ENCODE measurements around the gene GPR87.
A peak's percentile ranks its signal among the peaks of the same experiment; 100 is the strongest.

Gene GPR87

GRCh38 chr3:151281671-151282324 is 34.8 kb downstream of the GPR87 start:
- Histone ChIP-seq H3K27me3 (ENCODE audit: control insufficient read depth, insufficient read depth, low read length) (no peaks in the 10 kb centered on the region), H3K4me3 (ENCODE audit: low read length) (no peak overlapping the region), H3K36me3 (ENCODE audit: control insufficient read depth, low read depth, low read length) (no peaks in the 10 kb centered on the region), H3K27ac (ENCODE audit: low read length) (no peak overlapping the region), H3K4me1 (ENCODE audit: control insufficient read depth, low read depth, low read length) (peaks cover 4% of the 10 kb centered on the region), H3K9me3 (ENCODE audit: control insufficient read depth, low read depth, low read length) (no peaks in the 10 kb centered on the region), H3K9ac (ENCODE audit: low read length) (no peak overlapping the region)

DNA sequence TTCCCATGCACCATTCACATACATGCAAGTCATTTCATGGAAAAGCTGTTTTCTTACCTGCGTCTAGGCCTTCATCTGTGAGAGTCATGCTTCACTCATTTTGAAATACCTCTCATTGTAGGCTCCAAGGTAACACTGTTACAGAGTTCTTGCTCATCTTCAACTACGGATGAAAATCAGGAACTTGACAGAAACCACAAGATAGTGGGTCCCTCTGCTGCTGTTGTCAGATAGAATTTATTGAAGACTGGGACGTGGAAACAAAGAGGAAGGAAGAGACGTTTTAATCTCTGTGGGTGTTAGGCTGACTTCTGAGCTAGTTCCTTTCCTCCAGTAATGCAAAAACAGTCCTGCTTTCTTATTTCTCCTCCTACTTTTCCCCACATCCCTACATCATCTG is 38.4 kb downstream of the GPR87 start, which contains the start of gene P2RY14:
Gene P2RY14 (minus strand): TSS at position 313 of the 400 bp plus-strand sequence. CDS start 64,226 bp downstream, outside the sequence.
- H3K4me1 ChIP-seq (ENCODE audit: control insufficient read depth, low read depth, low read length): no peaks in the 10 kb centered on the region
- H3K27ac ChIP-seq (ENCODE audit: low read length): no peak within 1 kb of the TSS
- no peaks in the 10 kb centered on the region for H3K9me3 ChIP-seq (ENCODE audit: control insufficient read depth, low read depth, low read length)
- no peaks in the 10 kb centered on the region for H3K27me3 ChIP-seq (ENCODE audit: control insufficient read depth, insufficient read depth, low read length)
- H3K36me3 ChIP-seq (ENCODE audit: control insufficient read depth, low read depth, low read length): no peaks in the 10 kb centered on the region
- H3K4me3 ChIP-seq (ENCODE audit: low read length): no peak within 1 kb of the TSS
- no peak within 1 kb of the TSS for H3K9ac ChIP-seq (ENCODE audit: low read length)

GRCh38 chr3:151276687-151277042 is 40.0 kb downstream of the GPR87 start:
- H3K4me3 ChIP-seq (ENCODE audit: low read length): no peak overlapping the region
- H3K36me3 ChIP-seq (ENCODE audit: control insufficient read depth, low read depth, low read length): no peaks in the 10 kb centered on the region
- no peak overlapping the region for H3K9ac ChIP-seq (ENCODE audit: low read length)
- H3K27ac ChIP-seq (ENCODE audit: low read length): no peak overlapping the region
- no peaks in the 10 kb centered on the region for H3K9me3 ChIP-seq (ENCODE audit: control insufficient read depth, low read depth, low read length)
- H3K27me3 ChIP-seq (ENCODE audit: control insufficient read depth, insufficient read depth, low read length): no peaks in the 10 kb centered on the region
- no peaks in the 10 kb centered on the region for H3K4me1 ChIP-seq (ENCODE audit: control insufficient read depth, low read depth, low read length)

DNA sequence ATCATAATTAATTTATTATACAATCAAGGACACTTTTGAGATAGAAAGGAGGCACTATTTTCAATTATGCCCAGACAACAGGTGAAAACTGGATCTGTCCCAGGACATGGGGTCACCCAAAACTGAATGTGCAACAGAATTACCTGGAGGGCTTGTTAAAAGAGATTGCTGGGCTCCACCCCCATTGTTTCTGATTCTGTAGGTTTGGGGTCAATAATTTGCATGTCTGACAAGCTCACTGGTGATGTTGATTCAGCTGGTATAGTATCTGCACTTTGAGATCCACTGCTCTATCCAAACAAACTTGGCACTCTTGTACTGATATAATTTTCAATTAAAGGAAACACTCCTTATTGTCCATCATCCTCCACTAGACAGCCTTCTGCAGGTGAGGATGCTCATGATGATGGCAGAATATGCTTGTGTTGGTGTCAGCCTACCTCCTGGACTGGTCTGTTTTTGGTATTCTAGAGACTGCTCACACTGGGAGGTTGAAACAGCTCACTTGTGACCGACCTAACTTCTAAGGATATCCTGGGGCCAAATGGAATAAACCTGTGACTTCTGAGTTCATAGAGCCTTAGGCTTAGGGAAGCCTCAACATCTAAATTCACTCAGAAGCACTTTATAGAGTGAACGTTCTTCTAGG is 40.5 kb downstream of the GPR87 start:
- H3K27ac ChIP-seq (ENCODE audit: low read length): no peak overlapping the region
- H3K9me3 ChIP-seq (ENCODE audit: control insufficient read depth, low read depth, low read length): no peaks in the 10 kb centered on the region
- H3K27me3 ChIP-seq (ENCODE audit: control insufficient read depth, insufficient read depth, low read length): no peaks in the 10 kb centered on the region
- no peaks in the 10 kb centered on the region for H3K4me1 ChIP-seq (ENCODE audit: control insufficient read depth, low read depth, low read length)
- no peaks in the 10 kb centered on the region for H3K36me3 ChIP-seq (ENCODE audit: control insufficient read depth, low read depth, low read length)
- no peak overlapping the region for H3K9ac ChIP-seq (ENCODE audit: low read length)
- no peak overlapping the region for H3K4me3 ChIP-seq (ENCODE audit: low read length)

- Histone ChIP-seq H3K4me3 (ENCODE audit: low read length) (no peak overlapping the region), H3K27me3 (ENCODE audit: control insufficient read depth, insufficient read depth, low read length) (no peaks in the 10 kb centered on the region), H3K27ac (ENCODE audit: low read length) (no peak overlapping the region), H3K4me1 (ENCODE audit: control insufficient read depth, low read depth, low read length) (no peaks in the 10 kb centered on the region), H3K36me3 (ENCODE audit: control insufficient read depth, low read depth, low read length) (no peaks in the 10 kb centered on the region), H3K9me3 (ENCODE audit: control insufficient read depth, low read depth, low read length) (no peaks in the 10 kb centered on the region), H3K9ac (ENCODE audit: low read length) (no peak overlapping the region)
These were observed 41.5 kb downstream of the GPR87 start for GRCh38 chr3:151275091-151275490.

DNA sequence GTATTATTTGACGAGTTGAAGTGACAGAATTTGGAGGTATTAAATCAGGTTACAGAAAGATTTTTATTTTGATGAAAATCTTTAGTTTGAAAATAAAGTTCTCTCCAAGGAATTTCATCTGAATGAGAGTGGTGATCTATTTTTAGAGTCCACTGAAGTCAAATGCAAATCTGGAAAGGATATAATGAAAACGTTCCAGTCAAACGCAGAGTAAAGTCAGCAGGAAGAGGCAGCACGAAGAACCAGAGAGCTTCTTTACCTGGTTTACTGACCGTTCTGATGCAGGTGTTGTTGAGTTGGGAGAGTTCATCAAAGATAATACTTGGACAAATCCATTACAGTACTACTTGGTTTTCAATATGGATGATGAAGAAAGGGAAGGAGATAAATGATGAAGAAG is 47.0 kb downstream of the GPR87 start:
- Histone ChIP-seq H3K9ac (ENCODE audit: low read length) (no peak overlapping the region), H3K4me3 (ENCODE audit: low read length) (no peak overlapping the region), H3K36me3 (ENCODE audit: control insufficient read depth, low read depth, low read length) (no peaks in the 10 kb centered on the region)

GRCh38 chr3:151268267-151269235 is 48.1 kb downstream of the GPR87 start:
- no peak overlapping the region for H3K9ac ChIP-seq (ENCODE audit: low read length)
- peak overlapping the region; percentile 6 for H3K27ac ChIP-seq (ENCODE audit: low read length)
- H3K9me3 ChIP-seq (ENCODE audit: control insufficient read depth, low read depth, low read length): no peaks in the 10 kb centered on the region
- no peaks in the 10 kb centered on the region for H3K36me3 ChIP-seq (ENCODE audit: control insufficient read depth, low read depth, low read length)
- peaks cover 13% of the 10 kb centered on the region for H3K4me1 ChIP-seq (ENCODE audit: control insufficient read depth, low read depth, low read length)
- H3K4me3 ChIP-seq (ENCODE audit: low read length): no peak overlapping the region
- no peaks in the 10 kb centered on the region for H3K27me3 ChIP-seq (ENCODE audit: control insufficient read depth, insufficient read depth, low read length)

More for the DNA sequence above, 47.0 kb downstream of the GPR87 start:
- no peaks in the 10 kb centered on the region for H3K27me3 ChIP-seq (ENCODE audit: control insufficient read depth, insufficient read depth, low read length)
- H3K9me3 ChIP-seq (ENCODE audit: control insufficient read depth, low read depth, low read length): no peaks in the 10 kb centered on the region
- peaks cover 13% of the 10 kb centered on the region for H3K4me1 ChIP-seq (ENCODE audit: control insufficient read depth, low read depth, low read length)
- no peak overlapping the region for H3K27ac ChIP-seq (ENCODE audit: low read length)

DNA sequence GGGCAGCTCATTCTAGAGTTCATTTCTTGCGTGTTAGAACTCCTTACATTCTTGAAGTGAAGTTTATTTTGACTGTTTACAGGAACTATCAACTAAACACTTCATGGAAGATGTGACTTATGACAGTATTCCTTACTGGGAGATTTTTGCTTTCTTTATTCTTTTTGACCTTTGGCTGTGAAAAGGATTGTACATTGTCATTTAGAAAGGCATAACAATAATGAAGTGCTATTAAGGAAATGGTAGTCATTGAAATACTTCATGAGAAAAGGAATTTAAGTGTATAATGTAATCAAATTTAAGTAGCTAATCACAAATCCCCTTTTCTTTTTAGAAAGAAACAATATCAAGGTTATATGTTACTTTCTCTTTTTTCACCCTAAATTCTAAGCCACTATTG is 49.6 kb downstream of the GPR87 start:
- no peaks in the 10 kb centered on the region for H3K27me3 ChIP-seq (ENCODE audit: control insufficient read depth, insufficient read depth, low read length)
- no peaks in the 10 kb centered on the region for H3K36me3 ChIP-seq (ENCODE audit: control insufficient read depth, low read depth, low read length)
- no peaks in the 10 kb centered on the region for H3K9me3 ChIP-seq (ENCODE audit: control insufficient read depth, low read depth, low read length)
- H3K9ac ChIP-seq (ENCODE audit: low read length): no peak overlapping the region
- H3K27ac ChIP-seq (ENCODE audit: low read length): peak overlapping the region; percentile 11
- H3K4me3 ChIP-seq (ENCODE audit: low read length): no peak overlapping the region
- H3K4me1 ChIP-seq (ENCODE audit: control insufficient read depth, low read depth, low read length): peaks cover 13% of the 10 kb centered on the region

DNA sequence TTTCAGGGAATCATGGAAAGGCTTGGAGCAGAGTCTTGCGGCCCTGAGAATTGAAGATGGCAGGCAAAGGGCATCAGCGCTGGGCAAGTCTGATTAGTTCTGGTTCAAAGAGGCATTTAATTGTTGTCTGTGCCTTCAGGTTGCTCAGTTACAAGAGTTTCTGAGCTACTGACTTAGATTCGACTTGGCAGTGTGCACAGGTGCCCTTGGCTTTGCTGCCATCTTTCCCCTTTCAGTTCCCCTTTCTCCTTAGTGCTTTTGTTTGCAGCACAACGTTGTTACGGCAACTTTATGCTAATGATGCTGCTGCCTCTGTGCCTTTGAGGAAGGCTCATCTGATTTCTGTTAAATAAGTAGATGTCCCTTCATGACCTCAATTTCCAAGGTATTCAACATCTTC is 50.8 kb downstream of the GPR87 start:
- peak overlapping the region; percentile 50 for H3K27ac ChIP-seq (ENCODE audit: low read length)

DNA sequence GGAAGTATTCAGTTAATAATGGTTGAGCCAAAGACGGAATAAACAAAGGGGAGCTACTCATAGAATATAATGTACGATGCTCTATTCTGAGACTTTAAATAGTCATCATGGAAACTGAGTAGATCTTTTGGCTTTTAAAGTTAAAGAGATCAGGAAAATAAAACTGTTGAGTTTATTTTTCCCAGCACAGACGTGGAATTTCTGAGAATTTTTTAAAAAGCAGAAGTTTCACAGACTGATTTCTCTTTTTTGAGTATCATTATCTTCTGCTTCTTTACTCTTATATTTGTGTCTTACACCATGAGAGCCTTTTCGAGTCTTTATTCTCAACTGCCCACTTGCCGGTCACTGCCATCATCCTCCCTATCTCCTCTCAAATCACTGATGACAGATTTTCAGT is 51.5 kb downstream of the GPR87 start:
- Histone ChIP-seq H3K4me1 (ENCODE audit: control insufficient read depth, low read depth, low read length) (peaks cover 13% of the 10 kb centered on the region), H3K36me3 (ENCODE audit: control insufficient read depth, low read depth, low read length) (no peaks in the 10 kb centered on the region), H3K9me3 (ENCODE audit: control insufficient read depth, low read depth, low read length) (no peaks in the 10 kb centered on the region), H3K27me3 (ENCODE audit: control insufficient read depth, insufficient read depth, low read length) (no peaks in the 10 kb centered on the region), H3K27ac (ENCODE audit: low read length) (peak overlapping the region; percentile 50), H3K9ac (ENCODE audit: low read length) (no peak overlapping the region), H3K4me3 (ENCODE audit: low read length) (no peak overlapping the region)

More for the DNA sequence above, 50.8 kb downstream of the GPR87 start:
- H3K27me3 ChIP-seq (ENCODE audit: control insufficient read depth, insufficient read depth, low read length): no peaks in the 10 kb centered on the region
- H3K9me3 ChIP-seq (ENCODE audit: control insufficient read depth, low read depth, low read length): no peaks in the 10 kb centered on the region
- H3K36me3 ChIP-seq (ENCODE audit: control insufficient read depth, low read depth, low read length): no peaks in the 10 kb centered on the region
- no peak overlapping the region for H3K4me3 ChIP-seq (ENCODE audit: low read length)
- H3K9ac ChIP-seq (ENCODE audit: low read length): peak overlapping the region; percentile 51
- peaks cover 13% of the 10 kb centered on the region for H3K4me1 ChIP-seq (ENCODE audit: control insufficient read depth, low read depth, low read length)

DNA sequence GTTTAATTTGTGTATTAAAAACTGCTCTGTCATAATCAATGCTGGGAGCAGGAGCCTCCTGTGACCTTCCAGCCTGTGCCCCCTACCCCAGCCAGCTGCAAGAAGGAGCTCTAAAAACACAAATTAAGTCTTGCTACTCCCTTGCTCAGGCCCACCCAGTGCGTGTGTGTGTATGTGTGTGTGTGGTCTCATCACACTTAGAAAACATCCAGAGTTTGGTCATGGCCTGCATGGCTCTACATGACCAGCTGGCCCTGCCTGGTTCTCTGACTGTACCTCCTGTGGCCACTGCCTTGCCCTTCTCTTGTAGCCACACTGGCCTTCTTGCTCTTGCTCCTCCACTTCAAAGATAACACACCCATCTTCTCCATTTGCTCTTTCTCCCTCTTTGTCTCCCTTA is 52.0 kb downstream of the GPR87 start:
- no peaks in the 10 kb centered on the region for H3K36me3 ChIP-seq (ENCODE audit: control insufficient read depth, low read depth, low read length)
- no peaks in the 10 kb centered on the region for H3K27me3 ChIP-seq (ENCODE audit: control insufficient read depth, insufficient read depth, low read length)

More for the DNA sequence above, 52.0 kb downstream of the GPR87 start:
- no peak overlapping the region for H3K9ac ChIP-seq (ENCODE audit: low read length)
- no peak overlapping the region for H3K27ac ChIP-seq (ENCODE audit: low read length)
- no peaks in the 10 kb centered on the region for H3K9me3 ChIP-seq (ENCODE audit: control insufficient read depth, low read depth, low read length)
- H3K4me3 ChIP-seq (ENCODE audit: low read length): no peak overlapping the region
- peaks cover 13% of the 10 kb centered on the region for H3K4me1 ChIP-seq (ENCODE audit: control insufficient read depth, low read depth, low read length)
